Measurements from ENCODE around the gene ENPP1.
"Not testable (repeated sequence)": the region's sequence is repeated elsewhere in the genome, so short reads cannot be mapped to it uniquely, and the experiment has no call there.

DNA sequence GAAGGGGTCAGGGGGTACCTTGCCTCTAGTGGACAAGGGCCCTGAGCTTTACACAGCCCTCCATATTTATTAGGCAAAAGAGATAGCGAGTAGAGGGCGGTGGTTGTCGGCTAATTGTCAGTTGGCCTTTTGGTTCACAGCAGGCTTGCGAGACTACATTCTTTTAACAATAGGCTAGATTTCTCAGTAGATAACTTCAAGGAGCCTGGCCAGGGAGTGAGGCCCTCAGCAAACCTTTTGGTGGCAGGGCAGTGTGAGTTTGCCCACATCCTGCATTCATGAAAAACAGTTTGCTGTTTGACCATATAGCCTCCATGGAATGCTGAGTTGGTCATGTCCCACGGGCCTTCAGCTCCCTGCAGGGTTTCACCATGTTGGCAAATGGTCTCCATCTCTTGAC, 51.8 kb downstream of the ENPP1 start:
- TF ChIP-seq, protein P1, sequence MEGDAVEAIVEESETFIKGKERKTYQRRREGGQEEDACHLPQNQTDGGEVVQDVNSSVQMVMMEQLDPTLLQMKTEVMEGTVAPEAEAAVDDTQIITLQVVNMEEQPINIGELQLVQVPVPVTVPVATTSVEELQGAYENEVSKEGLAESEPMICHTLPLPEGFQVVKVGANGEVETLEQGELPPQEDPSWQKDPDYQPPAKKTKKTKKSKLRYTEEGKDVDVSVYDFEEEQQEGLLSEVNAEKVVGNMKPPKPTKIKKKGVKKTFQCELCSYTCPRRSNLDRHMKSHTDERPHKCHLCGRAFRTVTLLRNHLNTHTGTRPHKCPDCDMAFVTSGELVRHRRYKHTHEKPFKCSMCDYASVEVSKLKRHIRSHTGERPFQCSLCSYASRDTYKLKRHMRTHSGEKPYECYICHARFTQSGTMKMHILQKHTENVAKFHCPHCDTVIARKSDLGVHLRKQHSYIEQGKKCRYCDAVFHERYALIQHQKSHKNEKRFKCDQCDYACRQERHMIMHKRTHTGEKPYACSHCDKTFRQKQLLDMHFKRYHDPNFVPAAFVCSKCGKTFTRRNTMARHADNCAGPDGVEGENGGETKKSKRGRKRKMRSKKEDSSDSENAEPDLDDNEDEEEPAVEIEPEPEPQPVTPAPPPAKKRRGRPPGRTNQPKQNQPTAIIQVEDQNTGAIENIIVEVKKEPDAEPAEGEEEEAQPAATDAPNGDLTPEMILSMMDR (IDR thresholded peaks at IDR 0.05), result not testable (repeated sequence)
- TF ChIP-seq POLR2A (IDR thresholded peaks at IDR 0.05), result not testable (repeated sequence)

All from gastroesophageal sphincter (tissue), 3 donors.